Stimulated activated naive CD8-positive, alpha-beta T cell treated with anti-CD3 and anti-CD28 coated beads, Interleukin-15, Interleukin-2, amounts not matched to agents 100 U/mL and 50 U/mL, for 24 hours (primary cell): ENCODE data around the gene HSPG2.

Source experiments
- ATAC-seq: fragments of 150-1000 bp; cut with Tn5 transposase; one replicate; pipeline ENCODE4 v1.10.0; 2021
- DNase-seq: peaks from one replicate; pipeline ENCODE4 v3.0.0; 2021

HSPG2 gene

GRCh38 chr1:21861602-21862429, 75.3 kb downstream of the HSPG2 start:
- no peak for DNase-seq

GRCh38 chr1:21860971-21861370, 76.1 kb downstream of the HSPG2 start:
- no peak for DNase-seq
- ATAC-seq, result no peak

More at GRCh38 chr1:21861602-21862429, 75.3 kb downstream of the HSPG2 start:
- ATAC-seq, result no peak

GRCh38 chr1:21859669-21860179, 77.4 kb downstream of the HSPG2 start:
- DNase-seq (no peak), ATAC-seq (no peak)

DNA sequence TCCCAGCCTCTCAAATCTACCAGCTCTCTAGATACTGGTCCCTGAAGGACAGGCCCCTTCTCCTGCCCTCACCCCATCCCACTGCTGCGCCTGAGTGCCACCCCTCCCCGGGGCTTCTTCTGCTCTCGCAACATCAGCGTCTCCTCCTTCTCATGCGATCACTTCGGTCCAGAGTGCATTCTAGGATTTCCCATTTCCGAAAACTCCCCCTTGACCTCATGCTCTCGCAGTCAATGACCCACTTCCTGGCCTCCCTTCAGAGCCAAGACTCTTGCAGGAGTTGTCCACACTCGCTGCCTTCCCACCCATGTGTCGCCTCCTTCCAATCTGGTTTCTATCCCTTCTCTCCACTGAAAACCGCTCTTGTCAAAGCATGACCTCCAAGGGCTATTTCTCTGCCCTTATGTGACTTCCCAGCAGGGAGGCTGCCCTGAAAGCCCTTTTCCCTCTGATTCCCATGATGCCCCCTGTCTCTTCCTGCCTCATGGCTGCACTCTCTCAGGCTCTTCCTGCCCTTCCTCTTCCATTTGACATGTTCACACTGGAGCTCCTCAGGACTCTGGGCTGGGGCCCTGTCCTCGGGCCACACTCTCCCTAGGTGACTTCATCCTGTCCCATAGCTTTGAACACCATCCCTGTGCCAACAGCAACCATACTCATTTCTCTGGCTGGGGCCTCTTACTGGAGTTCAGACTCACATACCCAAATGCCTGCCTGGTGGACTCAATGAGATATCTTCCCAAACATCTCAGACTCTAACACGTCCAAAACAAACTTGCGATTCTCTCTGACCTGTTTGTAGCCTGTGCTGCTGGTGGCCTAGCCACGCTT, 79.1 kb downstream of the HSPG2 start:
- ATAC-seq, result no peak
- no peak for DNase-seq

DNA sequence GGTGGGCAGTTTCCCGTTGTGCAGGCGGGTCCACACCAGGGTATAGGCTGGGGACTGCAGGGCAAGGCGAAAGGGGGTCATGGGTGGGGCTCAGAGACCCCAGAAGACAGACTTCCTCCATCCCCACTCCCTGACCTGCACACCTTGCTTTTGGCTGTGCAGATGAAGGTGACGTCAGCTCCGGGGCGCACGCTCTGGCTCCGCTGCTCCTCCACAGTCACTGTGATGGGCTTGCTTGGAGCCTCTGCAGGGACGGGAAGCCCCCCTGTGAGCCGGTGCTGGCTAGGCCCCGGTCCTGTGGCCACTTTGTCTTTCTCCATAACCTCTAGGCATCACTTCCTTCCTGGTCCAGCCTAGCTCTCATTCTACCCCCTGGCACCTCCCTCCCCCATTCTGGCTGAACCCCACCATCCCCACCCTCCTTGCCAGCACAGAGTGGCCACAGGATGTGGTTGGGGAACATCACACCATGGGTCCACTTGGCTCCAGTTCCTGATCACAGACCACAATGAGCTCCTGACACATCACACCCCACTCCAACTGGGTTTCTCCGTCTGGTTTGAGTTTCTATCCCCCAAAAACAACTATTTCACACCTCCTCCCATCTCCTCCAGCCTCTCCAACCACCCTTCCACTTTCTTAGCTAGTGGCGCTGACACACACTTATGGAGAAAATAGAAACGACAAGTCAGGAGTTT, 79.8 kb downstream of the HSPG2 start:
- no peak for DNase-seq
- no peak for ATAC-seq

DNA sequence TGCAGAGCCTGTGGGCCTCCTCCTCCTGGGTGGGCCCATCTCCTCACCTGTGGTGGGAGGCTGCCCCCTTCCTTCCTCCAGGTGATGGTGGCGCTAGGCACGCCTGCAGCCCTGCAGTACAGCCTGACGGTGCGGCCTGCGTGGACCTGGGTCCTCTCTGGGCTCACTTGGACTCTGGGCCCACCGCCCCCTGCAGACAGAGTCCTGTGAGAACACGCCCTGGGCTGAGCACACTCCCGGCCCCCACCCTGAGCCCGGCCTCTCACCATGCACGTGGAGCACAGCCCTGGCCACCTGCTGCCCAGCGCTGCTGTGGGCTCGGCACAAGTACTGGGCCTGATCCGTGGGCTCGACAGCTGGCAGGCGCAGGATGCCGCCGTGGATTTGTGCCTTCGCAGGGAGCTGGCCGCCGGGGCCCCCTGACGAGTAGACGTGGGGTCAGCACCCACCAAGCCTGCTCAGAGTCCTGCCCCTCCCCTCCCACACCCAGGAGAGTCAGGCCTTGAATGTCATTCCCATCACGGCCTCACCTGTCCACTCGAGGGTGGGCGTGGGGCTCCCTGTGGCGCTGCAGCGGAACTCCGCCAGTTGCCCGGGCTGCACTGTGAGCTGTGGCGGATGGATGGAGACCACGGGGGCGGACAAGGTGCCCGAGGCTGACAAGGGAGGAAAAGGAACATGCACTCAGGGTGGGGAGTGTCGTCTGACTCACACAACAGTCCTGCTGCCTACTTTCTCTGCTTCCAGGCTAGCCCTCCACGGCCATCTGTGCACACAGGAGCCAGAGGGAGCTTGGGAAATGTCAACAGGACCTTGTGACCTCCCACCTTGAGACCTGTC, 81.6 kb downstream of the HSPG2 start:
- DNase-seq (no peak), ATAC-seq (no peak)

- DNase-seq, result no peak
- no peak for ATAC-seq
These were observed 82.4 kb downstream of the HSPG2 start for GRCh38 chr1:21854751-21855131.

GRCh38 chr1:21854090-21854750, 82.9 kb downstream of the HSPG2 start:
- ATAC-seq (no peak), DNase-seq (no peak)

DNA sequence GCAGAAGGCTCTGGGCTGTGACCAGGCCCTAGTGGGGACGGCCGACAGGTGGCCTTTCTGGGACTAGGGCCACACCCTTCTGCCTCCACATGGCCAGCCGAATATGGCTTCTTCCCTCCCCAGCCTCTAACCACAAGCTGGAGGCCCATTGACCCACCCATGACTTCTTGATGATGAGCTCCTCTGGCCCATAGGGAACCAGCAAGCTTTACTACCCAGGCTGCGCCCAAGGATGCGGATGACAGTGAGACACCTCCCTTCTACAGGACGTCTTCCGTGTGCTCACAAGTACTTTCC, 84.0 kb downstream of the HSPG2 start:
- ATAC-seq (no peak), DNase-seq (no peak)

DNA sequence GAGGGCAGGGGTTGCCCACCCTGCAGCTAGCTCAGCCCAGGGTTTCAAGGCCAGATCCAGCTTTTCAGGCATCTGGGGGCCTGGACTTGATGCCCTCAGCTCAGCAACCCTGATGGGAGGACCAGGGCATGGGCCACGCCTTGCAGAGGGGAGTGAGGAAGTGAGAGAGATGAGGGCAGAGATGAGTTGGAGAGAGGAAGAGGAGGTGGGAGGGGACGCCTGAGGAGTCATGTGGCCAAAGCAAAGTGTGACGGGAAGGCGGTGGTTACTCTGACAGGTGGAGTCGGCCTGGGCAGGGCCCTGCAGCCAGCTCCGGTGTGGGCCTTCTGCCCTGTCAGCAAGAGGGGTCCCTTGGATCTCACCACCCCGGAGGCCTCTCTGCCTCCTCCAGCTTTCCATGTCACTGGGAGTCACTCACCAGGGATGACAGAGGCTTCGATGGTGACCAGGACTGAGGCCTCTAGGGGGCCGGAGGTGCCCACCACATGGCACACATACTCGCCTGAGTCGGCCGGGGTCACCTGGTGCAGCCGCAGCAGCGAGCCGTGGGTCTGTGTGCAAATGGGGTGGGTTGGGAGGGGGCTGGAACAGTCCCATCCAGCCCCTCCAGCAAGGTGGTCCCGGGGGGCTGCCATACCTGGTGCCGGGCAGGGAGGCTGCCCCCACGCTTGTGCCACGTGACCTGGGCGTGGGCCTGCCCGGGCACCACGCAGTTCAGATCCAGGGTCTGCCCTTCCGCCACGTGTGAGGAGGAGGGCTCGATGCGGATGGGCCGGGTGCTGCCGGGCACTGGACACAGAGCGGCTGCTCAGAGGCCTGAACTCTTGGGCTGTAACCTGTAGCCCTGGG, 84.6 kb downstream of the HSPG2 start:
- DNase-seq, result no peak
- ATAC-seq, result no peak

DNA sequence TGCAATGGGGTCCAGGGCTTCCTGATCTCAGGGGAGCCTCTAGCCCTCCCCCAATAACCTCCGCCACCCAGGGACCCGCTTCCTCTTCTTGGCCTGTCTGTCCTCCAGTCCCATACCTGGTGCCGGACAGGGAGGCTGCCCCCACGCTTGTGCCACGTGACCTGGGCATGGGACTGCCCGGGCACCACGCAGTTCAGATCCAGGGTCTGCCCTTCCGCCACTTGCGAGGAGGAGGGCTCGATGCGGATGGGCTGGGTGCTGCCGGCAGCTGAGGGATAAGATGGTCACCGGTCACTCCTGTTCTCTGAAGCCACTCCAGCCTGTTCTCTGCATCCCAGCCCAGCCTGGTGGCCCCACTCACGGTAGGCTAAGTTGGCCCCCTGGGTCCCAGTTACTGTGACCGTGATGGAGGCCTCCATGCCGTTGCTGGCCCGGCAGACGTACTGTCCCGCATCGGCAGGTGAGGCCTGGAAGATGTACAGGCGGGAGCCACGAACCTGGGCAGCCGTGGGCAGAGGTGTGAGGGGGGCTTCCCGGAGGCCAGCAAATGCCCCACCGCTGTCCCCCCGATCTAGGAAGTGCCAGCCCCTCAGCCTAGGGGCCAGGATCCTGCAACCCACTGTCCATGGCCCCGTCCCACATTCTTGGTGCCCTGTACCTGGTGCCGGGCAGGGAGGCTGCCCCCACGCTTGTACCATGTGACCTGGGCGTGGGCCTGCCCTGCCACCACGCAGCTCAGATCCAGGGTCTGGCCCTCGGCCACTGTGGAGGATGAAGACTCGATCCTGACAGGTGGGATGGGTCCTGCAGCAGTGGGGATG, 85.5 kb downstream of the HSPG2 start:
- ATAC-seq (no peak), DNase-seq (no peak)

DNA sequence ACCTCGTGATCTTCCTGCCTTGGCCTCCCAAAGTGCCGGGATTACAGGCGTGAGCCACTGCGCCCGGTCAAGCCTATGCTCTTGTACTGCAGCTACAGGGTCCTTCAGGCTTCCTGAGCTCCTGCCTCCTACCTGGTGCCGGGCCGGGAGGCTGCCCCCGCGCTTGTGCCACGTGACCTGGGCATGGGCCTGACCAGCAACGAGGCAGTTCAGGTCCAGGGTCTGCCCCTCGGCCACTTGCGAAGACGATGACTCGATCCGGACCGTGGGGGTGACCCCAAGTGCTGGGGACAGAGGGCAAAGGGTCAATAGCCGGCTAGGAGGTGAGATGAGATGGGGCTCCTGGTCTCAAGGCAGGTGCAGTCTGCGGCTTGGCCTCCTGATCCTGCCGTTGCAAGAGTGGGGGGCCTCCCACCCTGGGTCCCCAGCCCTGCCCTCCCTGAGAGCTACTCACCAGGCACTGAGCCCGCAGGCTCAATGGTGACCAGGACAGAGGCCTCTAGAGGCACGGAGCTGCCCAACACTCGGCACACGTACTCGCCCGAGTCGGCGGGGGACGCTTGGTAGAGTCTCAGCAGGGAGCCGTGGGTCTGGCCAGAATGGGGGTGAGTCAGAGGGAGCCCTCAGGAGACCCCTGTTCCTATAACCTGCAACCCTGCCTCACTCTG, 87.1 kb downstream of the HSPG2 start:
- no peak for ATAC-seq

GRCh38 chr1:21848524-21849174, 88.5 kb downstream of the HSPG2 start:
- no peak for DNase-seq
- ATAC-seq, result no peak

More for the DNA sequence above, 87.1 kb downstream of the HSPG2 start:
- no peak for DNase-seq

GRCh38 chr1:21847223-21848205, 89.6 kb downstream of the HSPG2 start:
- DNase-seq, result no peak

DNA sequence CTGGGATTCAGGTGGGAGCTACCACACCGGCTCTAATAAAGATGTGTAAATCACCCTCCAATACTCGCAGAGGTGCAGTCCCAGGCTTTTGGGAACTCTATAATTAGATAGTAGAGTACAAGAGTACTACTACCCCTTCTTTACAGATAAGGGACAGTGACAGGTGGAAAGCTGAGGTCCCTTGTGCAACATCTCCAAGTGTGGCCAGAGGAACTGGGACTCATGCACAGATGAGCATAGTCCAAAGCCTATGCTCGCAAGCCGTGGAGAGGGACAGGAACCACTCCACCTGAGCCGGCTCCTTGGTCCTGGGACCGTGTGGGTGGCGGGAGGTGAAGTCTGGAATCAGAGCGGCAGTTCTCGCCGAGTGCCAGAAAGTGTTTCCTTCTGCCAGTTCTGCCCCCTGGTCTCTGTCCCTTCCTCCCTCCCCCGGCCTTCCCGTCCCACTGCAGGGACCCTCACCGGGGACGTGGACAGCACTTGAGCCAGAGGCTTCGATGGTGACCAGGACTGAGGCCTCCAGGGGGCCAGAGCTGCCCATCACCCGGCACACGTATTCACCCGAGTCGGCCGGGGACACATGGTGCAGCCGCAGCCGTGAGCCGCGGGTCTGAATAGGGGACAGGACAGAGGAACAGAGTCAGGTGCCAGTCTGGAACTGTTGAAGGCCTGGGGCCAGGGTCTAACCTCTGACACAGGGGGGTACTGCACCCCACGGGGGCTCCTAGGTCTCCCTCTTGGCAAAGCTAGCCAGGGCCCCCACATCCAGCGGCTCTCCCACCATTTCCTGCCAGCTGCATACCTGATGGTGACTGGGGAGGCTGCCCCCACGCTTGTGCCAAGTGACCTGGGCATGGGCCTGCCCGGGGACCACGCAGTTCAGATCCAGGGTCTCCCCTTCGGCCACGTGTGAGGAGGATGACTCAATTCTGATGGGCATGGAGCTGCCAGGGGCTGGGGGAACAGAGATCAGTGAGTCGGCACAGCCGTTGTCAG, 91.2 kb downstream of the HSPG2 start:
- DNase-seq (no peak), ATAC-seq (no peak)

More at GRCh38 chr1:21847223-21848205, 89.6 kb downstream of the HSPG2 start:
- ATAC-seq, result no peak

DNA sequence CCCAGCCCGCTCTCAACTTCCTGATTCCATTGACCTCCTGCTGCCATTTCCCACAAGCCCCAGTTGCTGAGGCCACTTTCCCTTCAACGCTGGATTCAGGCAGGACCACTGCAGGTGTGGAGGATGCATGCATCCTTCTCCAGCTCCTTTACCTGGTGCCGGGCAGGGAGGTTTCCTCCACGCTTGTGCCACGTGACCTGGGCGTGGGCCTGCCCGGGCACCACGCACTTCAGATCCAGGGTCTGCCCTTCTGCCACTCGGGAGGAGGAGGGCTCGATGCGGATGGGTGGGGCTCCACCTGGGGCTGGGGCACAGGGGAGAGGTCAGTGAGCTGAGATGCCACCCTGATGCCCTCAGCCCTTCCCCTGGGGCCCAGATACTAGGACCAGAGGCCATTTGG, 93.1 kb downstream of the HSPG2 start:
- DNase-seq, result no peak
- ATAC-seq, result no peak
